Endothelial cell of hepatic sinusoid (primary cell): ENCODE data around the gene AARS2.

Experiments used
- in situ Hi-C: cut with HindIII; loops from 2 replicates; pipeline ENCODE4 v1.10.0; 2017; ENCODE audit warnings: low sequenced_read_pairs

AARS2 gene

DNA sequence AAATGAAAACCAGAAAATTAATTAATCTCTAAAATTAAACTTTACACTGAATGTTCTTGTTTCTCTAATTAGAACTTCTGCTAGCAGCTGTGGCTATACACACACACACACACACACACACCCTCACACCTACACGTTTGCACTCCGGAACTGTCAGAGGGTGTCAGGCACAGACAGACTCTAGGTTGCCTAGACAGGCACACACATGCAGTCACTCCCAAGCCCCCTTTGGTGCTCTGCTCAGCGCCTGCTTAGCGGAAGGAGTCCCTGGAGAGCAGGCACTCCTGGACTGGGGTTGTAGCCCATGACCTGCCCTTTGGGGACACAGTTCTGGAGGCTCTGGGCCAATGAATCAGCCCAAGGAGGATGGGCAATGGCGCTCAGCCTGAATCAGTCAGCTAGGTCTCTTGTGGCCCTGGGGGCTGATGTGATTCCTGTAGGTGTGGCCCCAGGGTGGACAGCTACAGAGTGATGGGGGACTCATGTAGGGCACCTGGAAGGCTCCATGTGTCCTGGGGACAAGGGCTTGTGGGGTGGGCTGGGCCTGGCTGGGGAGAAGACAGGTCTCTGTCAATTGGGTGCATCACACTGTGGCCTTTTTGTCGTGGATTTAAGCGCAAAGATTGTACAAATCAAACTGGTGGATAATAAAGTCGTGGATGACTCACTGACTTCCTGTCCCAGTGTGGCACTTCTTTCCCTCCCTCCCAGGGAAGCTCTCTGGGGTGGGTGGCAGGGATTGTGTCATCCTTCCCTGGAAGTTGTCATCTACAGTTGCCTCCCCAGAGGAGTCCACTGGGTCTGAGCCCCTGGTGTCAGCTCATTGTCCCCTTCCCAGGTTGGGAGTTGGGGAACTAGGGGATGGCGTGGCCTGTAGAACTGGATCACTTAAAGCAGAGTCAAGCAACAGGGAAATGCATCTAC is 34.1 kb downstream of the AARS2 start:
- in situ Hi-C loops: no loop called here

GRCh38 chr6:44278315-44278714 is 34.8 kb downstream of the AARS2 start:
- in situ Hi-C loops: no loop called here

GRCh38 chr6:44277763-44278162 is 35.4 kb downstream of the AARS2 start:
- in situ Hi-C loops: no loop called here

GRCh38 chr6:44276667-44277640 is 36.2 kb downstream of the AARS2 start:
- in situ Hi-C loops: no loop called here

DNA sequence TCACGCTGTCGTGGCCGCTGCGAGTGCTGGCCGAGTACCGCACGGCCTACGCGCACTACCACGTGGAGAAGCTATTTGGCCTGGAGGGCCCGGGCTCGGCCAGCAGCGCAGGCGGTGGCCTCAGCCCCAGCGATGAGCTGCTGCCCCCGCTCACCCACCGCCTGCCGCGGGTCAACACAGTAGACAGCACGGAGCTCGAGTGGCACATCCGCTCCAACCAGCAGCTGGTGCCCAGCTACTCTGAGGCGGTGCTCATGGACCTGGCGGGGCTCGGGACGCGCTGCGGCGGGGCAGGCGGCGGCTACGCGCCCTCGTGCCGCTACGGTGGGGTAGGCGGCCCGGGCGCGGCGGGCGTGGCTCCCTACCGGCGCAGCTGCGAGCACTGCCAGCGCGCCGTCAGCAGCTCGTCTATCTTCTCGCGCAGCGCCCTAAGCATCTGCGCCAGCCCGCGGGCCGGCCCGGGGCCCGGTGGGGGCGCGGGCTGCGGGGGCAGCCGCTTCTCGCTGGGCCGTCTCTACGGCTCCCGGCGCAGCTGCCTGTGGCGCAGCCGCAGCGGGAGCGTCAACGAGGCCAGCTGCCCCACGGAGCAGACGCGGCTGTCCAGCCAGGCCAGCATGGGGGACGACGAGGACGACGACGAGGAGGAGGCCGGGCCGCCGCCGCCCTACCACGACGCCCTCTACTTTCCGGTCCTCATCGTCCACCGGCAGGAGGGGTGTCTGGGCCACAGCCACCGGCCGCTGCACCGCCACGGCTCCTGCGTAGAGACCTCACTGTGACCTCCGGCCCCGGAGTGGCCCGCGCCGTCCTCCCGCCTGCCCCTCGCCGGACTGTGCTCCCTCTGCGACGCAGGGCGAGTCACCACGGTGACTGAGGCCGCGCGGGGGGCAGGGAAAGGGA is 37.1 kb downstream of the AARS2 start:
- in situ Hi-C loops: no loop called here

- in situ Hi-C loops: no loop called here
These were observed 37.8 kb downstream of the AARS2 start for GRCh38 chr6:44275271-44275748.

DNA sequence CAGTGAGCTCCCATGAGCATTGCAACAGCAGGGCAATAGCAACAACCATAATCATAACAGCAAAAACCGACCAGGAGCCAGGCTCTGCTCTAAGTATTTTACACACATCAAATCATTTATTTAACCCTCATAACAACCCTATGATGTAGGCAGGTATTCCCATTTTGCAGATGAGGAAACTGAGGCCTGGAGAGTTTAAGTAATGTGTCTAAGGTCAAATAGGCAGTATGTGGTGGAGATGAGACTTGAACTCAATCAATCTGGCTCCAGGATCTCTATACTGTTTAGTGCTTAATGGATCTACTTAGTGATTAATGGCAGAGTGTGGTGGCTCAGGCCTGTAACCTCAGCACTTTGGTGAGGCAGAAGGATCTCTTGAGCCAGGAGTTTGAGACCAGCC is 39.5 kb downstream of the AARS2 start:
- in situ Hi-C loops: no loop called here

- in situ Hi-C loops: no loop called here
These were observed 40.1 kb downstream of the AARS2 start for GRCh38 chr6:44272999-44273566.

- in situ Hi-C loops: no loop called here
These were observed 40.6 kb downstream of the AARS2 start for GRCh38 chr6:44272529-44272928.

- in situ Hi-C loops: no loop called here
These were observed 41.2 kb downstream of the AARS2 start for GRCh38 chr6:44271914-44272313.

DNA sequence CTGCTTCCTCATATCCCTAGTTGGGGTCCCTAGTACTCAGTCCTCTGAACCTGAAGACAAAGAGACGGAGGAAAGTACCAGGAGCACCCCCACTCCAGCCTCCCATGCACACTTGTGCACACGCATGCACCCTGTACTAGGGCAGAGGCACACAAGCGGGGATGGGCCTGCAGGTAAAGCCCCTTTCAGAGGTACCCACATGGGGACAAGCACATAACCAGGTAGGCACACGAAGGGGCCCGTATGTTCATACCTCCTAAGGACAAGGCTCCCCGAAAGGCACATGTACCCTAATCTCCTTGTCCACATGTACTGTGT is 41.8 kb downstream of the AARS2 start:
- in situ Hi-C loops: no loop called here

GRCh38 chr6:44270526-44271405 is 42.4 kb downstream of the AARS2 start:
- in situ Hi-C loops: no loop called here

DNA sequence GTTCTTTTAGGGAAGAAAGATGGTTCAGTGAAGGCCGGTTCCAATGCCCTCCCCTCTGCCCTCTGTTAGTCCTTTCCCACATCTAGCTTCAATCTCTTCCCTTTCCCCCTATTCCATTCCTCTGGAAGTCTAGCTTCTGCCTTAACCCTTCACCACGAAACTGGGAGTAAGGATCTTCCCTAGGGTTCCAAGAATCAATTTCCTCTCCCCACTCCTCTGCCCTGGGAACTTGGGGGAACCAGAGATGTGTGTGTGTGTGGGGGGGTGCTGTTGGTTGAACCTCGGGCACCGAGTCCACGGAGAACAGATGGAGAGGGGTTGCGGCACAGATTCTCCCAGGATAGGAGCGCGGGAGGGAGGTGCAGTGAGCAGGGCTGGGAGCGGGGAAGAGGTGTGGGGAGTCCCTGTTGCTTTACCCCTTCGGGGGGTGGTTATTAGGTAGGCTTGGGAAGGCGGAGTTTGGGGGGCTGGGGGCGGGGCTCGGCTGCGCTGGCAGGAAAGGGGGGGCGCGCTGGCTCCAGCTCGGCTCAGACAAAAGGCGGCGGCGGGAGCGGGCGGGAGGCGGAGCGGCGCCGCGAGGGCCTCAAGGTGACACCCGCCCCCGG is 43.1 kb downstream of the AARS2 start, which contains the start of gene TMEM151B:
Gene TMEM151B (plus strand): TSS at position 530 of the 605 bp plus-strand sequence. CDS start 293 bp downstream, outside the sequence.
- in situ Hi-C loops: loop anchor here (5.0 kb wide), 2 partner anchors 37 to 67 kb away; no protein-coding TSS in a partner anchor

GRCh38 chr6:44269178-44269920 is 43.8 kb downstream of the AARS2 start:
- in situ Hi-C loops: loop anchor here (5.0 kb wide), 2 partner anchors 38 to 68 kb away; no protein-coding TSS in a partner anchor

DNA sequence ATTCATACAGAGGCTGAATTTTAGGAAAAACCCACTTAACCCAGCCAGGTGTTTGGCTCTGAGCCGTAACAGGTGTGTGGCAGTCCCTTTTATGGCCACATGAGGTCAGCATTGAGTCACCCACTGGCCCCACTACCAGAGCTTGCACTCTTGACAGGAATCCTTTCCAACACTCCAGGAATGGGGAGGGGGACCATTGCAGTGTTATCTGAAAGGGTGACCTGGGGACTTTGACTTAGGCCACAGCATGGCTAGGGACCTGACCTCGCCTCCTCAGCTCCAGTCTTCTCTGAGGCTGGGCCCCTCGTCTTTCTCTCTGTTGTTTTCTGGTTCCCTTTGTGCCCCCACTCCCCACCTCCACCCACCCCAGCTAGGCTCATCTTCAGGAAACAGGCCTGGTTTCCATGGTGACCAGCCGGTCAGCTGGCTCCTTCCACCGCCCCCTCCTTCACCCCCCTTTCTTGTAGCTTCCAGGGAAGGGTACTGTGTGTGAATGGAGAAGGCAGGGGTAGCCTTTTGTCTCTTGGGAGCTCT is 45.0 kb downstream of the AARS2 start:
- in situ Hi-C loops: loop anchor here (5.0 kb wide), 2 partner anchors 39 to 69 kb away; no protein-coding TSS in a partner anchor

DNA sequence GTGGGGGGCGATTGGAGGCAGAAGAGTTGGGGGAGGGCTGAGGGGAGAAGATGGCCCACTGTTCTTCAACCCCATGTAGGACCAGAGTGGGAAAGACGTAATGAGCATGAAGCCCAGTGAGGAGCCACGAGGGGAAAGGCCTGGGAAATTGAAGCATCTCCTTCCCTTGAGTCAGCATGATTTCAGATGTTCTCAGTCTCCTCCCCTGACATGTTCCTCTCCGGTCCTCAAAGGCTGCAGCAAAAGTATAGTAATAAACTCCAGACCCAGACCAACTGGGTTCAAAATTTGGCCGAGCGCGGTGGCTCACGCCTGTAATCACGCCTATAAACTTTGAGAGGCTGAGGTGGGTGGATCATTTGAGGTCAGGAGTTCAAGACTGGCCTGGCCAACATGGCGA is 45.9 kb downstream of the AARS2 start:
- in situ Hi-C loops: loop anchor here (5.0 kb wide), 2 partner anchors 40 to 70 kb away; no protein-coding TSS in a partner anchor

- in situ Hi-C loops: loop anchor here (5.0 kb wide), 2 partner anchors 41 to 71 kb away; no protein-coding TSS in a partner anchor
These were observed 46.8 kb downstream of the AARS2 start for GRCh38 chr6:44266347-44266746.
